ENCODE results near the gene ZNF595.
"Not testable (repeated sequence)": the region's sequence is repeated elsewhere in the genome, so short reads cannot be mapped to it uniquely, and the experiment has no call there.

- TF ChIP-seq CTCF, POLR2A (IDR thresholded peaks at IDR 0.05): not testable (repeated sequence)
Observed at GRCh38 chr4:43375-43774, 9.7 kb upstream of the ZNF595 start.
